Measurements from ENCODE around the gene PAM.

Gene PAM

GRCh38 chr5:103003872-103004271 is 248.8 kb downstream of the PAM start:
- Mint-ChIP-seq H3K27ac (no peak overlapping the region), H3K4me3 (no peak overlapping the region), H3K36me3 (peaks cover 11% of the 10 kb centered on the region), H3K4me1 (no peaks in the 10 kb centered on the region), H3K9me3 (no peaks in the 10 kb centered on the region), H3K27me3 (no peaks in the 10 kb centered on the region)

DNA sequence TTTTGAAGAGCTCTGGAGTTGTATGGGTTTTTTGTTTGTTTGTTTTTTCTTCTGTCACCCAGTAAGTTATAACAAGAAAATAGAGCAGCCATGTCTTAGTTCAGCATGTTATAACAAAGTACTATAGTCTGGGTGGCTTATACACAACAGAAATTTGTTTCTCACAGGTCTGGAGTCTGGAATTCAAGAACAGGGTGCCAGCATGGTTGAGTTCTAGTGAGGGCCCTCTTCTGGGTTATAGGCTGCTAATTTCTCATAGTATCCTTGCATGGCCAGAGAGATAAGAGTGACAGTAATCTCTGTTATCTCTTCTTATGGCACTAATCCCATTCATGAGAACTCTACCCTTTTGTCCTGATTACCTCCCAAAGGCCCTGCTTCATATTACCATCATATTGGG is 250.2 kb downstream of the PAM start:
- Mint-ChIP-seq H3K9me3 (no peaks in the 10 kb centered on the region), H3K27ac (no peak overlapping the region), H3K4me1 (no peaks in the 10 kb centered on the region), H3K27me3 (no peaks in the 10 kb centered on the region), H3K4me3 (no peak overlapping the region), H3K36me3 (peaks cover 10% of the 10 kb centered on the region)

DNA sequence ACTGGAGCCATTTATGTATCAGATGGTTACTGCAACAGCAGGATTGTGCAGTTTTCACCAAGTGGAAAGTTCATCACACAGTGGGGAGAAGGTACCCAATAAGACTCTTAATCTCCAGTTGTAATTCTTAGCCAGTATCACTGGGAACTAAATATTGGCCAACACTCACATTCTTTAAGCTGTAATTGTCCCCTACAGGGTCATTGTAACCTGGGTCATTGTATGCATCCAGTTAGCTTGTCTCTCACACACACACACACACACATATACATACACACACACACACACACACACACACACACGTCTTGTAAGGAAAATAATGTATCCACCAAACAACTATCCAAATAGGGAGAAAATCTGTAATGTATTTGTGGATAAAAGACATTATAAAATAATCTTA is 251.8 kb downstream of the PAM start:
- Mint-ChIP-seq H3K27ac (no peak overlapping the region), H3K36me3 (peaks cover 17% of the 10 kb centered on the region), H3K27me3 (no peaks in the 10 kb centered on the region), H3K4me1 (no peaks in the 10 kb centered on the region), H3K9me3 (no peaks in the 10 kb centered on the region), H3K4me3 (no peak overlapping the region)

DNA sequence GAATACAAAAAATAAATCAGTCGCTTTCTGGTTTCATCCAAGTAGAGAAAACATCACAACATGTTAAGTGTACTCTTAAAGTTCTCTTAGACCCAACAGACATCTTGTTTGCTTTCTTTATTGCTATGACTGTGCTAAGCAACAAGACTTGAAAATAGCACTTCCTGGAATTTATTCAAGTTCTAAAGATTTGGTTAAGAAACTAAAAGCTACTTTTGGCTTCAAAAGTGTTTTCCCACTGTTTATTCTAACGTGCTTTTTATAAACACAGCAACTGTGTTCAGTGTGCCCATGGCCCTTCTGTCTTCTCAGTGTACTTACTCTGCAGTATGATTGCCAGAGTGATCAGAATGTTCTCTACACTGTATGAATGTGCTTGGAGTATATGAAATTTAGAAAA is 255.1 kb downstream of the PAM start:
- H3K4me3 Mint-ChIP-seq, result no peak overlapping the region
- no peaks in the 10 kb centered on the region for H3K9me3 Mint-ChIP-seq
- H3K27ac Mint-ChIP-seq, result no peak overlapping the region
- H3K36me3 Mint-ChIP-seq, result peaks cover 30% of the 10 kb centered on the region
- H3K4me1 Mint-ChIP-seq, result no peaks in the 10 kb centered on the region
- H3K27me3 Mint-ChIP-seq, result no peaks in the 10 kb centered on the region

DNA sequence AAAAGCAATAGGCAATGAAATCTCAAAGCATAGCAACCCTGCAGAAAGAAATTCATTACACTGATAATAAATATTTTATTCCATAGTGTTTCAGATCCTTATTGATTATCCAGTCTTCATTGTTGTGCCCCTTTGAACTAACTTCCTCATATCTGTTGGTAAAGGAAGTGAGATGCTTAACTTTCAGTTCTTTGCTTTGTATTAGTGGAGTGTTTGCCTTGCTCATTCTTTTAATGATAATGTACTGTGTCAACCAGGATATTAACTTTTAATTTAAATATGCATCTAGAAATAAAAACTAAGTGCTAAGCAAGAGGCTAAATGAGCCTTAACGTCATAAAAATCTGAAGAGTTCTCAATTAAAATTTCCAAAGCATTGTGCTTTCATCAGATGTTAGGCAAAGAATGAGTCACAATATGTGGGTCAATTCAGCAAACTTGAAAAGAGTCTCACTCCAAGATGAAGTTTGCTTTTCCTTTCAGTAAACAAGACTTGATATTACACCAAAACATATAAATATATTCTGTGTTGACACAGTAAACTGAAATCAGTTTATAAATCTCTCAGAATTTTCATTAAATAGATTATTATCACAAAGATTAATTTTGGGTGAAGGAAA is 258.9 kb downstream of the PAM start:
- H3K4me3 Mint-ChIP-seq, result no peak overlapping the region
- no peaks in the 10 kb centered on the region for H3K9me3 Mint-ChIP-seq
- H3K4me1 Mint-ChIP-seq, result no peaks in the 10 kb centered on the region
- H3K27ac Mint-ChIP-seq, result no peak overlapping the region
- no peaks in the 10 kb centered on the region for H3K27me3 Mint-ChIP-seq
- H3K36me3 Mint-ChIP-seq, result peaks cover 31% of the 10 kb centered on the region

- Mint-ChIP-seq H3K27me3 (no peaks in the 10 kb centered on the region), H3K36me3 (peaks cover 29% of the 10 kb centered on the region), H3K27ac (no peak overlapping the region), H3K4me1 (no peaks in the 10 kb centered on the region), H3K4me3 (no peak overlapping the region), H3K9me3 (no peaks in the 10 kb centered on the region)
Observed at GRCh38 chr5:103014983-103015382, 259.9 kb downstream of the PAM start.

GRCh38 chr5:103016167-103016566 is 261.1 kb downstream of the PAM start:
- H3K9me3 Mint-ChIP-seq, result no peaks in the 10 kb centered on the region
- no peak overlapping the region for H3K4me3 Mint-ChIP-seq
- H3K27ac Mint-ChIP-seq, result no peak overlapping the region

GRCh38 chr5:103019804-103020203 is 264.7 kb downstream of the PAM start:
- Mint-ChIP-seq H3K9me3 (no peaks in the 10 kb centered on the region), H3K4me1 (no peaks in the 10 kb centered on the region), H3K36me3 (peaks cover 15% of the 10 kb centered on the region), H3K27ac (no peak overlapping the region), H3K27me3 (no peaks in the 10 kb centered on the region), H3K4me3 (no peak overlapping the region)

More at GRCh38 chr5:103016167-103016566, 261.1 kb downstream of the PAM start:
- H3K36me3 Mint-ChIP-seq, result peaks cover 27% of the 10 kb centered on the region
- H3K27me3 Mint-ChIP-seq, result no peaks in the 10 kb centered on the region
- H3K4me1 Mint-ChIP-seq, result no peaks in the 10 kb centered on the region

GRCh38 chr5:103021314-103021713 is 266.2 kb downstream of the PAM start:
- H3K9me3 Mint-ChIP-seq, result no peaks in the 10 kb centered on the region
- H3K27ac Mint-ChIP-seq, result no peak overlapping the region
- no peaks in the 10 kb centered on the region for H3K4me1 Mint-ChIP-seq
- no peak overlapping the region for H3K4me3 Mint-ChIP-seq
- H3K36me3 Mint-ChIP-seq, result peaks cover 11% of the 10 kb centered on the region
- no peaks in the 10 kb centered on the region for H3K27me3 Mint-ChIP-seq

- Mint-ChIP-seq H3K27me3 (no peaks in the 10 kb centered on the region), H3K4me3 (no peak overlapping the region), H3K36me3 (peaks cover 4% of the 10 kb centered on the region)
Observed at GRCh38 chr5:103027267-103027666, 272.2 kb downstream of the PAM start.

GRCh38 chr5:103031607-103032006 is 276.5 kb downstream of the PAM start:
- no peak overlapping the region for H3K27ac Mint-ChIP-seq

More at GRCh38 chr5:103027267-103027666, 272.2 kb downstream of the PAM start:
- no peaks in the 10 kb centered on the region for H3K4me1 Mint-ChIP-seq
- H3K9me3 Mint-ChIP-seq, result no peaks in the 10 kb centered on the region
- H3K27ac Mint-ChIP-seq, result no peak overlapping the region

GRCh38 chr5:103033696-103034095 is 278.6 kb downstream of the PAM start:
- no peaks in the 10 kb centered on the region for H3K4me1 Mint-ChIP-seq
- H3K27me3 Mint-ChIP-seq, result peaks cover 4% of the 10 kb centered on the region
- H3K36me3 Mint-ChIP-seq, result no peaks in the 10 kb centered on the region
- H3K4me3 Mint-ChIP-seq, result no peak overlapping the region
- no peaks in the 10 kb centered on the region for H3K9me3 Mint-ChIP-seq
- no peak overlapping the region for H3K27ac Mint-ChIP-seq

More at GRCh38 chr5:103031607-103032006, 276.5 kb downstream of the PAM start:
- Mint-ChIP-seq H3K4me3 (no peak overlapping the region), H3K9me3 (no peaks in the 10 kb centered on the region), H3K36me3 (no peaks in the 10 kb centered on the region), H3K27me3 (no peaks in the 10 kb centered on the region), H3K4me1 (no peaks in the 10 kb centered on the region)

DNA sequence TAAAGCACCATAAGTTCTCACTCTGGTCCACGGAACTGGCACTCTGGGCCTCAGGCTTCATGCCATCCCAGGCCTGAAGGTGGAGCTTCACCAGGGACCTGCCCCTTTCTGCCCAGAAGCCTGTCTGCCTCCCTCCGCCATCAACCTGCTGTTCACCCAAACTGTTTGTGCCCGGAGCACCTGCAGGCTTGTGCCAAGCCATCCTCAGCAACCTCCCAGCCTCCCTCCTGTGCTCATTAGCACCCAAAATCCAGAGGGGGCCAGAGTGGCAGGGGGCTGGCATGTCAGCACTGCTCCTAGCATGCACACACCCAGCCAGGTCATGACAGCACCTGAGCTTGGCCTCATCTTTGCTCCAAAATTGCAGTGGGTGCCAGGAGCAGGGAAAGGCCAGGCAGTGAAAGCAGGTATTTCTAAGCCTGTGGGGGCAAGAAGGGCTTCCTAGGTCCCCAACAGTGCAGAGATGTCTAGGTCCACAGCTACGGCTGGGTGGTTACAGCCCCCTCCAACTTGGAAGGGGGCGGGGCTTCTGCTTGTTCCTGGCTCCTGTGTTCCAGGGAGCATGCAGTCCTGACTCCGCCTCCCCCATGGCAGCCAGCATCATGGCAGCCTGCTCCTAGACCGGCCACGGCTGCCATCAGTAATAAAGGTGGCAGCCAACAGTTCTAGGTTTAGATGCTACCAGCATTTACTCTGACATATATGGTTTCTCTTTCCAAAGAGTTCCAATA is 279.7 kb downstream of the PAM start:
- no peak overlapping the region for H3K4me3 Mint-ChIP-seq
- H3K9me3 Mint-ChIP-seq, result no peaks in the 10 kb centered on the region
- H3K4me1 Mint-ChIP-seq, result no peaks in the 10 kb centered on the region
- H3K36me3 Mint-ChIP-seq, result no peaks in the 10 kb centered on the region
- H3K27me3 Mint-ChIP-seq, result peaks cover 4% of the 10 kb centered on the region
- H3K27ac Mint-ChIP-seq, result no peak overlapping the region

- Mint-ChIP-seq H3K27me3 (peaks cover 4% of the 10 kb centered on the region), H3K36me3 (no peaks in the 10 kb centered on the region), H3K4me3 (no peak overlapping the region), H3K27ac (no peak overlapping the region), H3K9me3 (no peaks in the 10 kb centered on the region), H3K4me1 (no peaks in the 10 kb centered on the region)
Observed at GRCh38 chr5:103035701-103036100, 280.6 kb downstream of the PAM start.

DNA sequence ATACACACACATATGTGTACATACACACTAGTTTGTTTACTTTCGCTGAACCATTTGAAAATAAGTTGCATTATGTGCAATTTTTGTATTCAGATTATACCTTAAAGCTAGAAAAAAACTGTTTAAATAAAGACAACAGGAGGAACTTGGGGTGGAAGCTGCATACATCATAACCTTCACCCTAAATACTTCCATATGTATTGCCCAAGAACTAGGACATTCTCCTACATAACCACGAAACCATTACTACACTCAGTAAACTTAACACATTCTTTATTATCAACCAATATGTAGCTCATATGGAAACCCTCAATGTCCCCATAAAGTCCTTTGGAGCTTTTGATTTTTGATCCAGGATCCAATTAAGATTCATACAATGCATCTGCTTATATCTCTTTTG is 281.5 kb downstream of the PAM start:
- H3K36me3 Mint-ChIP-seq, result no peaks in the 10 kb centered on the region
- H3K27ac Mint-ChIP-seq, result no peak overlapping the region
- no peaks in the 10 kb centered on the region for H3K4me1 Mint-ChIP-seq
- no peak overlapping the region for H3K4me3 Mint-ChIP-seq
- H3K27me3 Mint-ChIP-seq, result peaks cover 4% of the 10 kb centered on the region
- H3K9me3 Mint-ChIP-seq, result no peaks in the 10 kb centered on the region

DNA sequence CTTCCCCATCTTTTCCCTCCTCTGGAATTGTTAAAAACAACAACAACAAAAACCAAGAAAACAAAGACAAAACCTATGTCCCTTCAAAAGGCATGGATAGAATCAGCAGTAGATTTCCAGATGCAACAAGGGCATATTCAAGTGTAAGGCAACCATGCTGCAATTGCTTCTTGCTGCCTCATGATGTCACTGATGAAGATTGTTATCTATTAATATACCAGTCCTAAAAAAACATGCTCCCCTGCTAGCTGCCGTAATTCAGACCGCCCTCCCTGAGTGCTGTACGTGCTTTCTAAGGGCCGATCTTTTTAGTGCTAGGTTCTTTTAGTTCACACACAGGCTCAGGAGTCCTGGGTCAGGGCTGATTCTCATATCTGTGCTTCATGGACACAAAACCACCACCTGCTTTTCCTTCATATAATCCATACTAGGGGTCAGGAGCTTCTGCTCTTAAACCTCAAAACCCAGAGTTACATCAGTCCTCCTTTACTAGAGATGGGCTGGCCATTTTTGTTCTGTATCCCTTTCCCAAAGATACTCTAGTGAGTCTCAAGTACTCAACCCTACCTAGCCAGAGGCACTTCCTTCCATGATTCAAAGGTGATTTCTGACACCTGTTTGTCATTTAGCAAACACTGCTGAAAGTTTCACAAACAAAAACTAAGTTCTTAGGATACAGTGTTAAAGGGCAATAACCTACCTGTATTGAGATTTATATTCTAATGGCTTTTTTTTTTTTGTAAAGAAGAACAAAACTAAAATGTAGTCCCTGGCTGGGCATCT is 282.8 kb downstream of the PAM start:
- Mint-ChIP-seq H3K4me3 (no peak overlapping the region), H3K36me3 (no peaks in the 10 kb centered on the region), H3K9me3 (no peaks in the 10 kb centered on the region), H3K27ac (no peak overlapping the region), H3K27me3 (peaks cover 4% of the 10 kb centered on the region), H3K4me1 (no peaks in the 10 kb centered on the region)
